ENCODE data around the gene RPL37. TPM values are rescaled to one million over a fixed set of nuclear protein-coding genes. Genes with fewer than 3 reads are reported as not detected.
A peak's percentile ranks its signal among the peaks of the same experiment; 100 is the strongest.

RPL37 gene
- total RNA-seq, 4 donors from 2014 or later: 42.4 to 155 (median 92.9) TPM

GRCh38 chr5:40812125-40812524 lies 22.9 kb downstream of the RPL37 start:
- intact Hi-C loops (cut with DNase I; ENCODE audit: low total_unique reads): no loop called here
- no peak for TF ChIP-seq CTCF (IDR thresholded peaks at IDR 0.05 in 4 of 5, conservative IDR thresholded peaks at IDR 0.05 in 1 of 5)
- TF ChIP-seq POLR2A (IDR thresholded peaks at IDR 0.05): no peak
- in situ Hi-C loops (cut with MboI; ENCODE audit: low sequenced_read_pairs in 4 of 4): no loop called here
- no peak for ATAC-seq
- no peak overlapping the region for H3K27ac ChIP-seq
- DNase-seq: no peak
- H3K9me3 ChIP-seq: no peaks in the 10 kb centered on the region
- H3K4me1 ChIP-seq: no peaks in the 10 kb centered on the region
- no peak overlapping the region for H3K4me3 ChIP-seq
- H3K36me3 ChIP-seq: no peaks in the 10 kb centered on the region
- H3K27me3 ChIP-seq: no peaks in the 10 kb centered on the region

GRCh38 chr5:40801771-40802562 lies 33.1 kb downstream of the RPL37 start:
- DNase-seq: no peak
- intact Hi-C loops (cut with DNase I; ENCODE audit: low total_unique reads): no loop called here
- no peaks in the 10 kb centered on the region for H3K36me3 ChIP-seq
- ATAC-seq: no peak
- in situ Hi-C loops (cut with MboI; ENCODE audit: low sequenced_read_pairs in 4 of 4): no loop called here
- H3K9me3 ChIP-seq: no peaks in the 10 kb centered on the region
- no peak for TF ChIP-seq CTCF (IDR thresholded peaks at IDR 0.05 in 4 of 5, conservative IDR thresholded peaks at IDR 0.05 in 1 of 5)
- H3K4me1 ChIP-seq: peaks cover 4 to 5% of the 10 kb centered on the region in 2 donors
- no peaks in the 10 kb centered on the region for H3K27me3 ChIP-seq
- H3K27ac ChIP-seq: no peak overlapping the region
- no peak overlapping the region for H3K4me3 ChIP-seq

- Histone ChIP-seq H3K36me3 (no peaks in the 10 kb centered on the region), H3K27ac (peak overlapping the region in 1 of 4 donors; percentile 99), H3K4me1 (peaks cover 19 to 21% of the 10 kb centered on the region in 2 donors), H3K27me3 (no peaks in the 10 kb centered on the region), H3K9me3 (no peaks in the 10 kb centered on the region), H3K4me3 (no peak overlapping the region)
- DNase-seq: no peak
- TF ChIP-seq POLR2A (IDR thresholded peaks at IDR 0.05) (no peak), CTCF (IDR thresholded peaks at IDR 0.05 in 4 of 5, conservative IDR thresholded peaks at IDR 0.05 in 1 of 5) (no peak)
- in situ Hi-C loops (cut with MboI; ENCODE audit: low sequenced_read_pairs in 4 of 4): no loop called here
- intact Hi-C loops (cut with DNase I; ENCODE audit: low total_unique reads): no loop called here
- ATAC-seq: no peak
Observed at GRCh38 chr5:40799258-40799657, 35.8 kb downstream of the RPL37 start.

- peak overlapping the region; percentile 89 to 99 (median 98) for H3K27ac ChIP-seq
- DNase-seq (no peak), ATAC-seq (no peak)
- intact Hi-C loops (cut with DNase I; ENCODE audit: low total_unique reads) (loop anchor here (1.0 kb wide), 2 partner anchors 36 to 44 kb away; partner anchors contain the start of genes RPL37 and TTC33), in situ Hi-C loops (cut with MboI; ENCODE audit: low sequenced_read_pairs in 4 of 4) (no loop called here)
- peaks cover 19 to 21% of the 10 kb centered on the region in 2 donors for H3K4me1 ChIP-seq
- H3K9me3 ChIP-seq: no peaks in the 10 kb centered on the region
- TF ChIP-seq CTCF (IDR thresholded peaks at IDR 0.05 in 4 of 5, conservative IDR thresholded peaks at IDR 0.05 in 1 of 5) (no peak), POLR2A (IDR thresholded peaks at IDR 0.05) (no peak)
- peak overlapping the region; percentile 91 to 100 (median 99) for H3K4me3 ChIP-seq
- H3K36me3 ChIP-seq: no peaks in the 10 kb centered on the region
- H3K27me3 ChIP-seq: no peaks in the 10 kb centered on the region
Observed at GRCh38 chr5:40798801-40799210, 36.2 kb downstream of the RPL37 start.

Measured in gastrocnemius medialis (tissue), 4 donors.